Neuronal stem cell (in vitro differentiated cells): ENCODE data around the gene SCMH1.

Experiments used
- DNase-seq: peaks from one replicate; pipeline ENCODE4 v3.0.0-alpha.2; 2013; ENCODE audit warnings: low spot score
- H2AFZ ChIP-seq: one replicate; pipeline ENCODE4 v1.6.1; 2013; ENCODE audit warnings: mild to moderate bottlenecking, low read length, inconsistent platforms
- H2AK5ac ChIP-seq: 2 replicates; pipeline ENCODE4 v1.6.1; 2013; ENCODE audit warnings: low read depth, mild to moderate bottlenecking, inconsistent platforms, low read length, moderate library complexity, mixed read lengths
- H2BK120ac ChIP-seq: 2 replicates; pipeline ENCODE4 v1.6.1; 2013; ENCODE audit warnings: low read depth, mild to moderate bottlenecking, inconsistent platforms, low read length, moderate library complexity, mixed read lengths
- H2BK12ac ChIP-seq: one replicate; pipeline ENCODE4 v1.6.1; 2013; ENCODE audit warnings: low read length, inconsistent platforms
- H2BK15ac ChIP-seq: 2 replicates; pipeline ENCODE4 v1.6.1; 2013; ENCODE audit warnings: mild to moderate bottlenecking, low read length, inconsistent platforms, mixed read lengths
- H2BK5ac ChIP-seq: one replicate; pipeline ENCODE4 v1.6.1; 2013; ENCODE audit warnings: inconsistent platforms, mild to moderate bottlenecking, low read length, moderate library complexity
- H3K14ac ChIP-seq: one replicate; pipeline ENCODE4 v1.6.1; 2013; ENCODE audit warnings: low read length, inconsistent platforms
- H3K18ac ChIP-seq: 2 replicates; pipeline ENCODE4 v1.6.1; 2013; ENCODE audit warnings: low read length, inconsistent platforms
- H3K23ac ChIP-seq: 2 replicates; pipeline ENCODE4 v1.6.1; 2013; ENCODE audit warnings: low read depth, mild to moderate bottlenecking, mixed read lengths, low read length, inconsistent platforms; ENCODE audit not compliant: poor library complexity
- H3K27ac ChIP-seq: replicated peaks from 3 replicates; pipeline ENCODE4 v1.5.1; 2013; ENCODE audit warnings: low read length, inconsistent platforms
- H3K27me3 ChIP-seq, 3 experiments: 2 replicates each; pipeline ENCODE4 v1.6.1; 2013; ENCODE audit warnings: low read length in 3 of 3, mild to moderate bottlenecking in 2 of 3, inconsistent platforms in 1 of 3, low read depth in 1 of 3, mixed read lengths in 1 of 3, moderate library complexity in 1 of 3; ENCODE audit not compliant: control insufficient read depth in 3 of 3, insufficient read depth in 3 of 3
- H3K36me3 ChIP-seq, 2 donors: replicated peaks in 1 of 2; 2 replicates each; pipeline ENCODE4 v1.6.1; 2013; ENCODE audit warnings: low read length in 2 of 2; ENCODE audit not compliant: control insufficient read depth in 2 of 2, insufficient read depth in 2 of 2
- H3K4ac ChIP-seq: 2 replicates; pipeline ENCODE4 v1.6.1; 2013; ENCODE audit warnings: inconsistent platforms, mild to moderate bottlenecking, low read length, moderate library complexity
- H3K4me1 ChIP-seq, 2 donors: 1 replicate in 1 of 2; 2 replicates in 1 of 2; pipeline ENCODE4 v1.6.1; 2013; ENCODE audit warnings: low read length in 2 of 2, low read depth in 1 of 2; ENCODE audit not compliant: control insufficient read depth in 2 of 2, insufficient read depth in 1 of 2
- H3K4me2 ChIP-seq: one replicate; pipeline ENCODE4 v1.6.1; 2013; ENCODE audit warnings: mild to moderate bottlenecking, low read length, inconsistent platforms; ENCODE audit not compliant: insufficient read depth, poor library complexity, severe bottlenecking
- H3K4me3 ChIP-seq, 2 donors: 2 replicates each; pipeline ENCODE4 v1.5.1; 2013; ENCODE audit warnings: low read length in 2 of 2, mild to moderate bottlenecking in 2 of 2, inconsistent platforms in 1 of 2, moderate library complexity in 1 of 2
- H3K79me1 ChIP-seq: one replicate; pipeline ENCODE4 v1.6.1; 2013; ENCODE audit warnings: low read depth, mild to moderate bottlenecking, inconsistent platforms, low read length, moderate library complexity
- H3K9ac ChIP-seq: one replicate; pipeline ENCODE4 v1.6.1; 2013; ENCODE audit warnings: mild to moderate bottlenecking, low read depth, low read length, inconsistent platforms; ENCODE audit not compliant: poor library complexity
- H3K9me3 ChIP-seq, 2 donors: replicated peaks in 1 of 2; 2 replicates each; pipeline versions ENCODE3 to v1.6.1; 2013; ENCODE audit warnings: low read length in 2 of 2, mild to moderate bottlenecking in 2 of 2, inconsistent platforms in 1 of 2, low read depth in 1 of 2, mixed read lengths in 1 of 2, moderate library complexity in 1 of 2; ENCODE audit not compliant: control insufficient read depth in 2 of 2, insufficient read depth in 1 of 2
- H4K8ac ChIP-seq: one replicate; pipeline ENCODE4 v1.6.1; 2013; ENCODE audit warnings: low read depth, mild to moderate bottlenecking, inconsistent platforms, low read length, moderate library complexity
- H4K91ac ChIP-seq: one replicate; pipeline ENCODE4 v1.6.1; 2013; ENCODE audit warnings: low read length, low read depth, mild to moderate bottlenecking, inconsistent platforms; ENCODE audit not compliant: poor library complexity
- WGBS, 2 donors: extraction: QIAGEN DNeasy Blood & Tissue Kit; methylation state at CpG; one replicate each; pipeline ENCODE4 v1.1.7; 2013; ENCODE audit warnings: missing lambda C conversion rate in 2 of 2, mixed read lengths in 1 of 2; ENCODE audit not compliant: insufficient read length in 2 of 2, insufficient replicate concordance in 1 of 2; ENCODE audit errors: extremely low coverage in 2 of 2; 5-methylcytosine and 5-hydroxymethylcytosine counted together

The SCMH1 gene

DNA sequence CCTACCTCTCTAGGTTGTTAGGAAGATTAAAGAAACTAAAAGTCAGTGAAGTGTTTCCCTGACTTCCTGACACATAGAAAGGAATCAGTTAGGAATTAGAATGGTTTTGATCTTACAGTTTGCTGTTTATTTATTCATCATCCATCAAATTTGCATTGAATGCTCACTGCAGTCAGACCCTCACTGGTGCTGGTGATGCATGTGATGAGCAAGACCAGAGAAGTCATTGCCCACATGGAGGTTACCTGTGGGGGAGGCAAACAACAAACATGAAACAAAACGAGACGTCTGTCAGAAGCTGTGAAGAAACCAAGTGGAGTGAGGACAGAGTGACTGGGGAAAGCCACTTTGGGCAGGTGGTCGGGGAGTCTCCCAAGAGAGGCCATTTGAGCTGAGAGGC is 256.2 kb downstream of the SCMH1 start:
- no peak overlapping the region for H3K4me2 ChIP-seq
- no peak for DNase-seq
- H3K9me3 ChIP-seq: no peaks in the 10 kb centered on the region
- no peak overlapping the region for H2BK120ac ChIP-seq
- H3K36me3 ChIP-seq: peaks cover 50 to 96% of the 10 kb centered on the region in 2 donors
- H3K23ac ChIP-seq: no peak overlapping the region
- H2AFZ ChIP-seq: no peak overlapping the region
- H2BK12ac ChIP-seq: no peak overlapping the region
- H2BK15ac ChIP-seq: no peak overlapping the region
- H3K4me3 ChIP-seq: no peak overlapping the region
- peaks cover 8% of the 10 kb centered on the region for H3K79me1 ChIP-seq
- H4K8ac ChIP-seq: no peak overlapping the region
- H2BK5ac ChIP-seq: no peak overlapping the region
- no peak overlapping the region for H3K9ac ChIP-seq
- H3K4ac ChIP-seq: no peak overlapping the region
- H3K27ac ChIP-seq: no peak overlapping the region
- H2AK5ac ChIP-seq: no peak overlapping the region
- no peaks in the 10 kb centered on the region for H3K27me3 ChIP-seq
- peaks cover 2 to 7% of the 10 kb centered on the region in 2 donors for H3K4me1 ChIP-seq
- H3K18ac ChIP-seq: no peak overlapping the region
- H3K14ac ChIP-seq: no peak overlapping the region
- WGBS, 2 donors: no CpG with 5 or more reads among the region's 3 CpGs
- H4K91ac ChIP-seq: no peak overlapping the region

DNA sequence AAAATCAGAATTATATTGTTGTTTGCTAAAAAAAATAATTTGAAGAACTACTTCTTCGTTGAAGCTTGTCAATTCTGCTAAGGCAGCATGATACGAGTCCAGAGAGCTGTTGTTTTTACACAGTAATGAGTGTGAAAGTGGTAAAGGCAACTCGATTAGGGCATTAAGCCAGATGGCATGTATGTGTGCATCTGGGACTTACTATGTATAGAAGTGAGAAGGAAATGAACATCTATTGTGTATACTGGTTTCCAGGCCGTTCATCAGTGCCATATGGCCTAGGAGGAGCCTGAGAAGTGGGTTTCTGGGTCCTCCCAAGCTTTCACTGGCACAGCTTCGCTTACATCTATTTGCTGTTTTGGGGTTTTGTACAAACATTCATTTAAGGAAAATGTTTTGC is 256.9 kb downstream of the SCMH1 start:
- H4K91ac ChIP-seq: no peak overlapping the region
- H3K36me3 ChIP-seq: peaks cover 47 to 91% of the 10 kb centered on the region in 2 donors
- no peak overlapping the region for H3K4me3 ChIP-seq
- H3K18ac ChIP-seq: no peak overlapping the region
- WGBS, 2 donors: no CpG with 5 or more reads among the region's 5 CpGs
- no peak overlapping the region for H3K27ac ChIP-seq
- no peak overlapping the region for H3K4ac ChIP-seq
- H2AK5ac ChIP-seq: no peak overlapping the region
- H3K9ac ChIP-seq: no peak overlapping the region
- H3K14ac ChIP-seq: no peak overlapping the region
- no peak overlapping the region for H2BK5ac ChIP-seq
- H2BK12ac ChIP-seq: no peak overlapping the region
- peaks cover 4 to 12% of the 10 kb centered on the region in 2 donors for H3K4me1 ChIP-seq
- peaks cover 8% of the 10 kb centered on the region for H3K79me1 ChIP-seq
- no peak overlapping the region for H2BK15ac ChIP-seq
- no peaks in the 10 kb centered on the region for H3K27me3 ChIP-seq
- no peak for DNase-seq
- no peak overlapping the region for H2AFZ ChIP-seq
- no peak overlapping the region for H2BK120ac ChIP-seq
- H4K8ac ChIP-seq: no peak overlapping the region
- no peaks in the 10 kb centered on the region for H3K9me3 ChIP-seq
- no peak overlapping the region for H3K4me2 ChIP-seq
- H3K23ac ChIP-seq: no peak overlapping the region

DNA sequence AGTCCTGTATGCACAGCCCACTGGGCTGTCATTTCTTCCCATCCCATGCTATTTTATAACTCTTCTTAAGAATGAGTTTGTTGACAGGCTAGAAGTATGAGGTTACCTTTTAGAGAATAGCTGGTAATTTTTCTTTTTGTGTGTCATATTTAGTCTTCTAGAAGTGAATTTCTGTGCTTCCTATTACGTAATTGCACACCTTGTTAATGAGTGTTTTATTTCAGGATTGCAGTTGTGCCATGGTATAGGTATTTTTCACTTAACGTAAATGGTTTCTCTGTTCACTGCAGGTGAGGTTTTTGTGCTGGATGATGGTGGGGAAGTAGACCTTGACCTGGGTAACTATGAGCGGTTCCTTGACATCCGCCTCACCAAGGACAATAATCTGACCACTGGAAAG is 257.6 kb downstream of the SCMH1 start:
- no peak overlapping the region for H3K4ac ChIP-seq
- H3K27me3 ChIP-seq: no peaks in the 10 kb centered on the region
- DNase-seq: no peak
- no peak overlapping the region for H3K27ac ChIP-seq
- no CpG with 5 or more reads among the region's 4 CpGs for WGBS, 2 donors
- H2BK5ac ChIP-seq: no peak overlapping the region
- H3K9ac ChIP-seq: no peak overlapping the region
- H3K9me3 ChIP-seq: no peaks in the 10 kb centered on the region
- no peak overlapping the region for H2AFZ ChIP-seq
- H3K18ac ChIP-seq: no peak overlapping the region
- H3K79me1 ChIP-seq: peaks cover 8% of the 10 kb centered on the region
- no peak overlapping the region for H2BK15ac ChIP-seq
- no peak overlapping the region for H3K4me2 ChIP-seq
- H3K4me1 ChIP-seq: peaks cover 4 to 12% of the 10 kb centered on the region in 2 donors
- H3K4me3 ChIP-seq: no peak overlapping the region
- H2AK5ac ChIP-seq: no peak overlapping the region
- no peak overlapping the region for H2BK12ac ChIP-seq
- peaks cover 44 to 85% of the 10 kb centered on the region in 2 donors for H3K36me3 ChIP-seq
- H4K91ac ChIP-seq: no peak overlapping the region
- no peak overlapping the region for H2BK120ac ChIP-seq
- H3K23ac ChIP-seq: no peak overlapping the region
- no peak overlapping the region for H3K14ac ChIP-seq
- no peak overlapping the region for H4K8ac ChIP-seq

DNA sequence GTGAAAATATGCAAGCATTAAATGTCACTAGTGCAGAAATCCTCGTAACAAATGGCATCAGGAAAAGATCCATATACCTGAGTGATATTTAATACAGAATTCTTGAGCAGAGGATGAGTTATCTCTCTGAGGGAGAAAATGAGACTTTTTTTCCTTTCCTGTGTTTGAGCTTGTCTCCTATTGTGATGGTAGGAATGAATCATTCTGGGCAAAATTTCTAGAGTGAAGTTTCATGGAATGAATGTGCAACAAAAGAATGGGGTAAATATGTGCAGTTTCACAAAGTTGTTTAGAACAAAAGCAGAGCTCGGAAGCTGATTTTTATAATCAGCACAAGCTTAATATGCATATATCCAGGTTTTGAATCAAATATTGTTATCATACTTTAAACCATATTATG is 258.0 kb downstream of the SCMH1 start:
- no peak overlapping the region for H4K91ac ChIP-seq
- H3K9me3 ChIP-seq: no peaks in the 10 kb centered on the region
- H2BK15ac ChIP-seq: no peak overlapping the region
- no peak overlapping the region for H3K18ac ChIP-seq
- no peak overlapping the region for H3K9ac ChIP-seq
- no peak overlapping the region for H4K8ac ChIP-seq
- no peak overlapping the region for H3K4me2 ChIP-seq
- H2BK12ac ChIP-seq: no peak overlapping the region
- no peak overlapping the region for H3K14ac ChIP-seq
- DNase-seq: no peak
- no peak overlapping the region for H3K4ac ChIP-seq
- H3K23ac ChIP-seq: no peak overlapping the region
- peaks cover 4 to 12% of the 10 kb centered on the region in 2 donors for H3K4me1 ChIP-seq
- H2AFZ ChIP-seq: no peak overlapping the region
- no peak overlapping the region for H2BK120ac ChIP-seq
- no peak overlapping the region for H3K27ac ChIP-seq
- no peak overlapping the region for H2AK5ac ChIP-seq
- H2BK5ac ChIP-seq: no peak overlapping the region
- peaks cover 41 to 80% of the 10 kb centered on the region in 2 donors for H3K36me3 ChIP-seq
- no peaks in the 10 kb centered on the region for H3K27me3 ChIP-seq
- no peak overlapping the region for H3K4me3 ChIP-seq
- no CpG with 5 or more reads among the region's 2 CpGs for WGBS, 2 donors
- peaks cover 8% of the 10 kb centered on the region for H3K79me1 ChIP-seq
